ENCODE results near the gene GREM2.

Gene GREM2

DNA sequence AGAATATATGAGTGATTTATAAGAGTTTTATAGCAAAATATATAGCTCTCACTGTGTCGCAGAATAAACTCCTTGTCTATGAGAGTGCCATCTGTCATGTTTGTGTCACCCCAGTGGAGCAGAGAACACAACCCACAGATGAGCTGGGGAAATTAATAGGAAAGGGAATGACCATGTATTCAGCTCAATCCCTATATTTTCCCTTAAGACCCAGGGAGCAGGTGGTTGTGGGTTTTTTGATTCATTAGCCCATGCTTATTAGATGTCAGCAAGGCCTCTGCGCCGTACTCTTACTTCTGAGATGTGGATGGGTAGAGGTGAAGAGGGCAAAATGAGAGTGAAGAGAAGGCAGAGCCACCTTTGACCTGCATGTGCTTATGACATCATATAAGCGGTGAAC is 4.1 kb upstream of the GREM2 start:
- TF ChIP-seq, protein P1, sequence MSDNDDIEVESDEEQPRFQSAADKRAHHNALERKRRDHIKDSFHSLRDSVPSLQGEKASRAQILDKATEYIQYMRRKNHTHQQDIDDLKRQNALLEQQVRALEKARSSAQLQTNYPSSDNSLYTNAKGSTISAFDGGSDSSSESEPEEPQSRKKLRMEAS (IDR thresholded peaks at IDR 0.05) = no peak
- TF ChIP-seq TAF1 (IDR thresholded peaks at IDR 0.05; ENCODE audit: low read depth) (no peak), FOXM1 (IDR thresholded peaks at IDR 0.05; ENCODE audit: borderline replicate concordance, low read depth) (no peak), CEBPB (IDR thresholded peaks at IDR 0.05) (no peak), YY1 (IDR thresholded peaks at IDR 0.05; ENCODE audit: low read depth) (no peak), NFIC (IDR thresholded peaks at IDR 0.05) (no peak), EP300 (IDR thresholded peaks at IDR 0.05; ENCODE audit: borderline replicate concordance) (no peak), ZBTB7A (IDR thresholded peaks at IDR 0.05; ENCODE audit: low read depth) (no peak)

DNA sequence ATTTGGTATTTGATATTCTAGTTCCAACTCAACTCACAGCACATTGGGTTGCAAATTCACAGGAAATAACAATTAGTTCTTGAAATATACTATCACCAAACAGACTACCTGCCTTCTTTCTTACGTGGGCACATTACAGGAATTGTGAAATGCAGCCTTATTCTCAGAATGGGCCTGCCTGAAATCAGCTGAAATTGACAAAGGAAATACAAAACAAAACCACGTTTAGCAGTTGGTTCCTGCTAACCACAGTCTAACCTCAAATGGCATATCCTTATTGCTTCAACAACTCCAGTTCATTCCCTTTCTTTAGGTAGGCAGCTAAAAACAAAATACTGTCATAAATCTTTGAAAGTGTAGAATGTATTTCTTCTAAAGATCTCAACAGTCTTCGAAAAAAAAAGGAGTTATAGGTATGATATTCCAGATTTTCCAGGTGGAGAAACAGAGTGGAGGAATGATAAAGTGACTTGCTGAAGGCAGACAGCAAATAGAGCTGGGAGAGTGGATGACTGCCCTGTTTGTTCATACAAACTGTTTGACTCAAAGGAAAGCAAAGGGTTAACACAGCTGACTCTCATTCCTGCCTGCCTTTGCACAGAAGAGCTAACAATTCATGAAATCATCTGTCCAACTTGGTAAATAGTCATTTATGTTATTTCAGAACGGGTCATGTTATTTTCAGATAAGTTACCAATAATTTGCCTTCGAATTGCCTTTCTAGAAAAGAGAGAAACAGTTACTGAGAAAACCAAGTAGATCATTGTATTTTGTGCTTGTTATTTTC is 1.6 kb upstream of the GREM2 start:
- no peak for TF ChIP-seq EGR1 (IDR thresholded peaks at IDR 0.05)
- no peak for TF ChIP-seq ZBTB7A (IDR thresholded peaks at IDR 0.05; ENCODE audit: low read depth)
- TF ChIP-seq, protein P1 (IDR thresholded peaks at IDR 0.05) = no peak
- no peak for TF ChIP-seq CREB1 (IDR thresholded peaks at IDR 0.05; ENCODE audit: low read depth)
- no peak for TF ChIP-seq TCF12 (IDR thresholded peaks at IDR 0.05; ENCODE audit: low read depth)
- TF ChIP-seq, protein P2, sequence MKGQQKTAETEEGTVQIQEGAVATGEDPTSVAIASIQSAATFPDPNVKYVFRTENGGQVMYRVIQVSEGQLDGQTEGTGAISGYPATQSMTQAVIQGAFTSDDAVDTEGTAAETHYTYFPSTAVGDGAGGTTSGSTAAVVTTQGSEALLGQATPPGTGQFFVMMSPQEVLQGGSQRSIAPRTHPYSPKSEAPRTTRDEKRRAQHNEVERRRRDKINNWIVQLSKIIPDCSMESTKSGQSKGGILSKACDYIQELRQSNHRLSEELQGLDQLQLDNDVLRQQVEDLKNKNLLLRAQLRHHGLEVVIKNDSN (IDR thresholded peaks at IDR 0.05) = no peak
- TF ChIP-seq, protein P3, sequence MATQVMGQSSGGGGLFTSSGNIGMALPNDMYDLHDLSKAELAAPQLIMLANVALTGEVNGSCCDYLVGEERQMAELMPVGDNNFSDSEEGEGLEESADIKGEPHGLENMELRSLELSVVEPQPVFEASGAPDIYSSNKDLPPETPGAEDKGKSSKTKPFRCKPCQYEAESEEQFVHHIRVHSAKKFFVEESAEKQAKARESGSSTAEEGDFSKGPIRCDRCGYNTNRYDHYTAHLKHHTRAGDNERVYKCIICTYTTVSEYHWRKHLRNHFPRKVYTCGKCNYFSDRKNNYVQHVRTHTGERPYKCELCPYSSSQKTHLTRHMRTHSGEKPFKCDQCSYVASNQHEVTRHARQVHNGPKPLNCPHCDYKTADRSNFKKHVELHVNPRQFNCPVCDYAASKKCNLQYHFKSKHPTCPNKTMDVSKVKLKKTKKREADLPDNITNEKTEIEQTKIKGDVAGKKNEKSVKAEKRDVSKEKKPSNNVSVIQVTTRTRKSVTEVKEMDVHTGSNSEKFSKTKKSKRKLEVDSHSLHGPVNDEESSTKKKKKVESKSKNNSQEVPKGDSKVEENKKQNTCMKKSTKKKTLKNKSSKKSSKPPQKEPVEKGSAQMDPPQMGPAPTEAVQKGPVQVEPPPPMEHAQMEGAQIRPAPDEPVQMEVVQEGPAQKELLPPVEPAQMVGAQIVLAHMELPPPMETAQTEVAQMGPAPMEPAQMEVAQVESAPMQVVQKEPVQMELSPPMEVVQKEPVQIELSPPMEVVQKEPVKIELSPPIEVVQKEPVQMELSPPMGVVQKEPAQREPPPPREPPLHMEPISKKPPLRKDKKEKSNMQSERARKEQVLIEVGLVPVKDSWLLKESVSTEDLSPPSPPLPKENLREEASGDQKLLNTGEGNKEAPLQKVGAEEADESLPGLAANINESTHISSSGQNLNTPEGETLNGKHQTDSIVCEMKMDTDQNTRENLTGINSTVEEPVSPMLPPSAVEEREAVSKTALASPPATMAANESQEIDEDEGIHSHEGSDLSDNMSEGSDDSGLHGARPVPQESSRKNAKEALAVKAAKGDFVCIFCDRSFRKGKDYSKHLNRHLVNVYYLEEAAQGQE (IDR thresholded peaks at IDR 0.05; ENCODE audit: low read depth) = no peak
- no peak for TF ChIP-seq EP300 (IDR thresholded peaks at IDR 0.05; ENCODE audit: borderline replicate concordance)
- TF ChIP-seq NFIC (IDR thresholded peaks at IDR 0.05) = no peak
- no peak for TF ChIP-seq FOXM1 (IDR thresholded peaks at IDR 0.05; ENCODE audit: borderline replicate concordance, low read depth)
- TF ChIP-seq RAD21 (IDR thresholded peaks at IDR 0.05; ENCODE audit: low read depth) = no peak
- TF ChIP-seq YY1 (IDR thresholded peaks at IDR 0.05; ENCODE audit: low read depth) = no peak
- no peak for TF ChIP-seq TEAD4 (IDR thresholded peaks at IDR 0.05)

DNA sequence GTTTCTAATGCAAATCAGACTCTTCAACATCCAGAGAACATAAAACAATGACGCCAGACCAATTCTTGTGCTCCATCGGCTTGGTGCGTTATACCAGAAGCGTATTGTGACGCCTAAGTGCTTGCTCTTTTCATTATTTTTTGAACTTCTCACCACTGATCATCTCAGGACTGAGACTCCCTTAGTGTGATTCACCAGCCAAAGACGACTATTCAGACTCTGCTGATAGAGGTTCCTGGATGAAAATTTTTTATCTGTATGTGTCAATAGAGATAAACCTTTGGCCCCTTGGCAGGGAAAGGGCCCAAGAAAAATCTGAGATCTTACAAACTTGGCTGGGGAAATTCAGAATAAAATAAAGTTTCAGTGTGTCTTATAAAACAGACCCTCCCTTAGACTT is 856 bp upstream of the GREM2 start:
- TF ChIP-seq ZBTB7A (IDR thresholded peaks at IDR 0.05; ENCODE audit: low read depth) = no peak
- TF ChIP-seq, protein P1 (IDR thresholded peaks at IDR 0.05) = no peak
- TF ChIP-seq, protein P2 (IDR thresholded peaks at IDR 0.05) = no peak
- TF ChIP-seq EGR1 (IDR thresholded peaks at IDR 0.05) = no peak
- TF ChIP-seq, protein P3 (IDR thresholded peaks at IDR 0.05; ENCODE audit: low read depth) = no peak
- no peak for TF ChIP-seq TCF12 (IDR thresholded peaks at IDR 0.05; ENCODE audit: low read depth)
- TF ChIP-seq EP300 (IDR thresholded peaks at IDR 0.05; ENCODE audit: borderline replicate concordance) = no peak

DNA sequence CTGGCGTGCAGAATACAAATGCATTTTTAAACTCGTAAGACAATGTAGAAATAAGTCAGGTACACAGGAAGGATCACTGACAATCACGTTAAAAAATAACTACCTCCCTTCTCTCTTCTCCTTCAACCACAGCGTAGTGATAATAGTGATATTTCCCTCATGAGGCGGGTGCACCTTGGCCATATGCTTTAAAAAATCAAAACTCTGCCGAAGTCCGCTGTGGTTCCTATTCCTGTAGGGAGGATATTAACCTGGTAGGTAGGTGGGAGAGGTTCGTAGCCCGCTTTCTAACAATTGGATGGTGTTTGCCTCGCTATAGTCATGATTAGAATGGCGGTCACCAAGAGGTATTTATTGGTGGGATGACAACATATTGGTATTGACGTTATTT is 732 bp downstream of the GREM2 start:
- no peak for TF ChIP-seq TCF12 (IDR thresholded peaks at IDR 0.05; ENCODE audit: low read depth)

DNA sequence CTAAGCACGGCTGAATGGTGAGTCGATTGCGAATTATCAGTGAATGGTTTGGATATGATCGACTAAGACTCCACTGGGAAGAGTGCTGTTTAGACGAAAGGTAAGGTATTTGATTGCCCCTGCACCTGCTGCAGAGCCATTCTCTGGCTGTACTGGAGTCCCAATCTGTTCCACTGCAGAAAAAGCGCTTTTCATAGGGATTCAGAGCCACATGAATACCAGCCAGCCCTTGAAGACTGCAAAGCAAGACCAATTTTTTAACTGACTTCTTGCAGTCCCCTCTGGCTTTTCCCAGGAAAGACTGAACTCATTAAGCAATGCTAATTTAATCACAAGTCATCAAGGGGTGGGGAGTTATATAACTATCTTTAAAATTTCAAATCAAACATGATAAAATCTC is 1.3 kb downstream of the GREM2 start:
- TF ChIP-seq NFIC (IDR thresholded peaks at IDR 0.05) (no peak), RAD21 (IDR thresholded peaks at IDR 0.05; ENCODE audit: low read depth) (no peak), EGR1 (IDR thresholded peaks at IDR 0.05) (no peak), CREB1 (IDR thresholded peaks at IDR 0.05; ENCODE audit: low read depth) (no peak), TEAD4 (IDR thresholded peaks at IDR 0.05) (no peak), TAF1 (IDR thresholded peaks at IDR 0.05; ENCODE audit: low read depth) (no peak), FOXM1 (IDR thresholded peaks at IDR 0.05; ENCODE audit: borderline replicate concordance, low read depth) (no peak), EP300 (IDR thresholded peaks at IDR 0.05; ENCODE audit: borderline replicate concordance) (no peak), YY1 (IDR thresholded peaks at IDR 0.05; ENCODE audit: low read depth) (no peak), CEBPB (IDR thresholded peaks at IDR 0.05) (no peak), TCF12 (IDR thresholded peaks at IDR 0.05; ENCODE audit: low read depth) (no peak), ZBTB7A (IDR thresholded peaks at IDR 0.05; ENCODE audit: low read depth) (no peak)
- TF ChIP-seq, protein P1 (IDR thresholded peaks at IDR 0.05) = no peak
- TF ChIP-seq, protein P2 (IDR thresholded peaks at IDR 0.05) = no peak
- TF ChIP-seq, protein P3 (IDR thresholded peaks at IDR 0.05; ENCODE audit: low read depth) = no peak
